ENCODE measurements around the gene HBZ.

Gene HBZ

GRCh38 chr16:114327-114726 is 38.1 kb upstream of the HBZ start:
- TF ChIP-seq CTCF (conservative IDR thresholded peaks at IDR 0.05; ENCODE audit: low read depth, low read length) = no peak
- DNase-seq (ENCODE audit: low read depth) = no peak
- H3K4me3 ChIP-seq (ENCODE audit: low read length) = no peak overlapping the region

GRCh38 chr16:116015-116414 is 36.4 kb upstream of the HBZ start:
- DNase-seq (ENCODE audit: low read depth) = no peak
- TF ChIP-seq CTCF (conservative IDR thresholded peaks at IDR 0.05; ENCODE audit: low read depth, low read length) = no peak
- no peak overlapping the region for H3K4me3 ChIP-seq (ENCODE audit: low read length)

GRCh38 chr16:117379-118365 is 34.8 kb upstream of the HBZ start:
- no peak overlapping the region for H3K4me3 ChIP-seq (ENCODE audit: low read length)
- peak; percentile 91 for TF ChIP-seq CTCF (conservative IDR thresholded peaks at IDR 0.05; ENCODE audit: low read depth, low read length)
- DNase-seq (ENCODE audit: low read depth) = no peak

- no peak for DNase-seq (ENCODE audit: low read depth)
- no peak overlapping the region for H3K4me3 ChIP-seq (ENCODE audit: low read length)
- no peak for TF ChIP-seq CTCF (conservative IDR thresholded peaks at IDR 0.05; ENCODE audit: low read depth, low read length)
Observed at GRCh38 chr16:118857-119256, 33.6 kb upstream of the HBZ start.

- DNase-seq (ENCODE audit: low read depth) = no peak
- TF ChIP-seq CTCF (conservative IDR thresholded peaks at IDR 0.05; ENCODE audit: low read depth, low read length) = no peak
- H3K4me3 ChIP-seq (ENCODE audit: low read length) = no peak overlapping the region
Observed at GRCh38 chr16:119295-119694, 33.1 kb upstream of the HBZ start.

- no peak overlapping the region for H3K4me3 ChIP-seq (ENCODE audit: low read length)
- no peak for DNase-seq (ENCODE audit: low read depth)
- no peak for TF ChIP-seq CTCF (conservative IDR thresholded peaks at IDR 0.05; ENCODE audit: low read depth, low read length)
Observed at GRCh38 chr16:119835-120491, 32.5 kb upstream of the HBZ start.
